Measurements from ENCODE around the gene NDUFB3. TPM values are rescaled to one million over a fixed set of nuclear protein-coding genes. Genes with fewer than 3 reads are reported as not detected.
"Not testable (repeated sequence)": the region's sequence is repeated elsewhere in the genome, so short reads cannot be mapped to it uniquely, and the experiment has no call there.

NDUFB3 gene
- total RNA-seq, 1 donor = 70.3 TPM

GRCh38 chr2:201114350-201114749 is 42.5 kb downstream of the NDUFB3 start:
- no peak for TF ChIP-seq CTCF (IDR thresholded peaks at IDR 0.05; ENCODE audit: insufficient read depth, low read length)
- no peak overlapping the region for H3K4me3 ChIP-seq (ENCODE audit: low read depth, low read length)
- DNase-seq (ENCODE audit: low read depth) = no peak

DNA sequence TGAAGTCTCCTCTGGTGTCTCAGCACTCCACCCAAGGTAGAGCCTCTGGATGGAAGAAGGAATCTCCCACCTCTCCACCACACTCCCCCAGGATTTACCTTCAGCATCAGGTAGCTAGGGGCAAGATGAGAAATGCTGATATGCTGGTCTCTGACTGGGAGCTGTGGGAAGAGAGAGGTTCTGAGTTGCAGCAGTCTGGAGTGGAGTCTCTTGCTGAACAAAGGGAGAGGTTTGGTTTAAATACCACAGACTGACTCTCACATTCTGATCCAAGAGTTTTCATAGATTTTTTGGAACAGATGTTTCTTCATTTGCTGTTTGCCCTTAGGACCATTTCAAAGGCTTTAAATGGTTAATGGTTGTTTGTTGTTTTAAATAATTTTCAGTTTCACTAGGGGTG is 43.0 kb downstream of the NDUFB3 start:
- no peak for TF ChIP-seq CTCF (IDR thresholded peaks at IDR 0.05; ENCODE audit: insufficient read depth, low read length)
- DNase-seq (ENCODE audit: low read depth) = peak; percentile 47
- peak overlapping the region; percentile 6 for H3K4me3 ChIP-seq (ENCODE audit: low read depth, low read length)

DNA sequence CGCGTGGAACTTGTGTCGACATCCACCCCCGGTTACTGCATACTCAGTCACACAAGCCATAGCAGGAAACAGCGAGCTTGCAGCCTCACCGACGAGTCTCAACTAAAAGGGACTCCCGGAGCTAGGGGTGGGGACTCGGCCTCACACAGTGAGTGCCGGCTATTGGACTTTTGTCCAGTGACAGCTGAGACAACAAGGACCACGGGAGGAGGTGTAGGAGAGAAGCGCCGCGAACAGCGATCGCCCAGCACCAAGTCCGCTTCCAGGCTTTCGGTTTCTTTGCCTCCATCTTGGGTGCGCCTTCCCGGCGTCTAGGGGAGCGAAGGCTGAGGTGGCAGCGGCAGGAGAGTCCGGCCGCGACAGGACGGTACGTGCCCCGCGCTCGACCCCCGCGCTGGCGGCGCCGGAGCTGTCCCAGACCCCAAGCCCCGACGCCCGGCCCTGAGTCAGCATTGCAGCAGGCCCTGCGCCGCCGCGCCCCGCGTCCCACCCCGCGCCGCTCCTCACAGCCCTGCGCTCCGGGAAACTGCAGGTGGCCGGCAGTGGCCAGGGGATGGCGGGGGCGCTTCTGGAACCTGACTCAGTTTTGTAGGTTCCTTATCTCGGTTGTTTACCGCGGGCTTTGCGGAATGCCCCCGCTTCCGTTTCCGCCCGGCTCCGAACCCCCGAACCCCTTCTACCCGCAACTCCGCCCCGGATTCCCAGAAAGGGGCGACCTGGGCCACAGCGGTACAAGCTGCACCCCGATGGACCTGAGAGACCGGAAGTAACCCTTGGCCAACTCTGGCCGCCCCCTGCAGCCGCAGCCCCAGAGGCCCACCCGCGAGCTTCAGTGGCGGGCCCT is 44.5 kb downstream of the NDUFB3 start, which contains the start of gene CFLAR:
TSS of gene CFLAR (plus strand) at position 50 of the 844 bp plus-strand sequence. CDS start 13,702 bp downstream, outside the sequence.
- no peak for TF ChIP-seq CTCF (IDR thresholded peaks at IDR 0.05; ENCODE audit: insufficient read depth, low read length)
- H3K4me3 ChIP-seq (ENCODE audit: low read depth, low read length) = peak within 1 kb of the TSS; percentile 80
- peak; percentile 75 for DNase-seq (ENCODE audit: low read depth)

- H3K4me3 ChIP-seq (ENCODE audit: low read depth, low read length) = peak overlapping the region; percentile 80
- TF ChIP-seq CTCF (IDR thresholded peaks at IDR 0.05; ENCODE audit: insufficient read depth, low read length) = peak; percentile 61
- peak; percentile 92 for DNase-seq (ENCODE audit: low read depth)
These were observed 45.3 kb downstream of the NDUFB3 start for GRCh38 chr2:201116959-201117734.

DNA sequence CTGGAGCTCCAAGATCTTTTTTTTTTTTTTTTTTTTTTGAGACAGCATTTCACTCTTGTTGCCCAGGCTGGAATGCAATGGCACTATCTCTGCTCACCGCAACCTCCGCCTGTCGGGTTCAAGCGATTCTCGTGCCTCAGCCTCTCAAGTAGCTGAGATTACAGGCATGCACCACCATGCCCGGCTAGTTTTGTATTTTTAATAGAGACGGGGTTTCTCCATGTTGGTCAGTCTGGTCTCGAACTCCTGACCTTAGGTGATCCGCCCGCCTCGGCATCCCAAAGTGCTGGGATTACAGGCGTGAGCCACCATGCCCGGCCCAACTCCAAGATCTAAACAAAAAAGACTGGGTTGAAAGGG is 45.9 kb downstream of the NDUFB3 start:
- H3K4me3 ChIP-seq (ENCODE audit: low read depth, low read length) = peak overlapping the region; percentile 80
- not testable (repeated sequence) for DNase-seq (ENCODE audit: low read depth)

GRCh38 chr2:201118121-201118960 is 46.5 kb downstream of the NDUFB3 start:
- peak; percentile 81 for DNase-seq (ENCODE audit: low read depth)
- peak; percentile 55 for TF ChIP-seq CTCF (IDR thresholded peaks at IDR 0.05; ENCODE audit: insufficient read depth, low read length)
- peak overlapping the region; percentile 80 for H3K4me3 ChIP-seq (ENCODE audit: low read depth, low read length)
